ENCODE results near the gene BABAM2. TPM values are rescaled to one million over a fixed set of nuclear protein-coding genes. Genes with fewer than 3 reads are reported as not detected.

BABAM2 gene
- total RNA-seq, 4 donors from 2014 or later = 34.4 to 44.9 (median 38.3) TPM

DNA sequence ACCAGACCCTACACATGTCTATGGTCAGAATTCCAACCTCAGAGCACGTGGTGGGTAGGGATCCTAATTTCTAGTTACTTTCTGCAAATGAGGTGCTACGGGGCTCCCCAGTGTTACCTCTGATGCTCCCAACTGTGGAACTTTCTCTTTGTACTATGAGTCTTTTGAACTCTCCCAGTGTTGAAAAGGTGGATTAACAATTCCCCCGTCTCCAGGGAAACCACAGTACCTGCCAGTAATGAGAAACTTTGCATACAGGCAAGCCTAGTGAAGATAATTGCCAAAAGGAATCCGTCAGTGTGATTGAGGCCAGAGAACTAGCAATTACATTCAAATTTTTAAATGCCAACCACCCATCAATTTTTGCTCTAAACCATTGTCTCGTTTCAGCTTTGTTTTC, 373.2 kb downstream of the BABAM2 start:
- TF ChIP-seq CTCF (IDR thresholded peaks at IDR 0.05; ENCODE audit: low read depth) = no peak

- TF ChIP-seq CTCF (IDR thresholded peaks at IDR 0.05; ENCODE audit: low read depth) = no peak
Observed at GRCh38 chr2:28267282-28267681, 376.8 kb downstream of the BABAM2 start.

- no peak for TF ChIP-seq CTCF (IDR thresholded peaks at IDR 0.05; ENCODE audit: low read depth)
Observed at GRCh38 chr2:28268386-28268785, 377.9 kb downstream of the BABAM2 start.

DNA sequence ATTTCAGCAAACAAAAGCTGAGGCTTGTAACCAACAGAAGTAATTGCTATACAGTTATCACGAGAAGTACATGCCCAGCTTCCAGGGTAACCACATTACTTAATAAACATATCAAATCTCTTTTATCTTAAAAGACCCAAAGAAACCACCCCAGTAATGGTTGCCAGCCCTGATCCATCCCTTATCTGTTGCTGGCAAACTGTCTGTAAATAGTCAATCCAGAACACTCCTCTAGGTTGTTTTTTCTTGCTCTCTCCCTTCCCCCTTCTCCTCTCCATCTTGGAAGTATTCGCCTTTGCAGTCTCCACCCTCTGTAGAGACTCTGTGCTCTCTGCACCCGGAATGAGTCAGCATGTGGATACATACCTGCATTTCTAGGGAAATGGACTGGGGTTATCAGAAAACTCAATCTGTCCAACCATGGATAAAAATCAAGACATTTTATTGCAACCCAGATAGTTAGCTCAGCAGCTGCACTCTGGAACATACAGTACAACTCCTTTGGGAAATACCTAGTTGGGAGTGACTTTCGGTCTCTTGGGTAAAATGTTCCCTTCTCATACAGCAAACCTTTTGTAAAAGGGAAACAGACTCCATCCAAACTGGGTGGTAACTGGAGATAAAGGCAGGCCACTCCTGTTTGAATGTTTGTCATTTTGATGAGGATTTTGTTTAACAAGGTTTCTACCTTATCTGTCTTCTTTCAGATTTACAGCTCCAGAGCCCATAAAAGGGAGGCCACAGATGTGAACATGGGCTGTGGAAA, 378.7 kb downstream of the BABAM2 start:
- TF ChIP-seq CTCF (IDR thresholded peaks at IDR 0.05; ENCODE audit: low read depth) = no peak

- TF ChIP-seq CTCF (IDR thresholded peaks at IDR 0.05; ENCODE audit: low read depth) = no peak
Observed at GRCh38 chr2:28270456-28271152, 380.1 kb downstream of the BABAM2 start.

DNA sequence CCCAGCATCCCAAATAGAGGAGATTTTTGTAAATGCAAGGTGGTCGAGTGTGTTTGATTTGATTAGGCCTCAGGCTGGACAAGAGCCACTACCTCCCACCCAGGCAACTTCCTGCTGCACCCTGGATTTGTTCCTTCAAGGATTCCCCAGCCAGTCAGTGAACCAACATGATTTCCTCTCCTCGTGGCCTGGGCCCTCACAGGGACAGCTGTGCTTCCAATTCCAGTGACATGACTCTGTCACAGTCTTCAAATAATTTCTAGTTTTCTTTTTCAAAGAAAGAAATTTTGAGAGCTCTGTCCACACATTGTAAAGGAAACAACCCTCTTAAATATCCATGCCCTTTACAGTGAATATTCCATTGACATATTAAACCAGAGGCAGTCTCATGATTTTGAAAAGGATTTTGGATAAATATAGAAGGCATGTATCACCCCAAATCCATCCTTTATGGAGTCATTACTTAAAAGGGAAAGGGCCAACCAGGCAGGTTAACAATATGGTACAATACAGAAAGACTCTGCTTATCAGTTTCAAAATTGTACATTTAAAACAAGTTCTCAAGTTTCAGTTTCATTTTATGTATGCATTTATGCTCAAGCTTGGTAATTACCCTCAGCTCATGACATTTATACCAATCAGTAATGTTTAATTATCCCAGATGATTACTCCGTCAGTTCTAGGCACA, 380.8 kb downstream of the BABAM2 start:
- TF ChIP-seq CTCF (IDR thresholded peaks at IDR 0.05; ENCODE audit: low read depth) = no peak

DNA sequence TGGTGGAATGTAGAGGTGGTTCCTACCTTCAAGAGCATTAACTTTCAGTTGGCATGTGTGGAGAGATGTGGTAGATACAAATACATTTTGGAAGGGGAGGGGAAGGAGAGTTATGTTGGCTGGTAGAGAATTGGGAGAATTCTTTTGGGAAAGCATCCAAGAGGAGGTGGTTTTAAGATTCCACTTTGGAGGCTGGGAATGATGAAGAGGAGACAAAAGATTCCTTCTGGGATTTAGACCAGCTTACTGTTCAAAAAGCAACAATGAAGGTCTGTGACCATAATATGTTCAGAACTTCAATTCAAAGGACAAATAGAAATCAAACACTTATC, 381.4 kb downstream of the BABAM2 start:
- TF ChIP-seq CTCF (IDR thresholded peaks at IDR 0.05; ENCODE audit: low read depth) = no peak
